OCI-LY3 (cell line): ENCODE data around the gene NOP56.
"Not testable (repeated sequence)": the region's sequence is repeated elsewhere in the genome, so short reads cannot be mapped to it uniquely, and the experiment has no call there.

Experiments used
- H2AFZ ChIP-seq: fragments of 200-600, 300-600 bp; shearing (Covaris generic); 2 replicates; pipeline ENCODE4 v1.6.0; 2014; ENCODE audit warnings: antibody characterized with exemption, low read depth, low read length
- H3K27ac ChIP-seq: fragments of 200-600, 300-600 bp; sonication (generic); 2 replicates; pipeline ENCODE4 v1.5.1; 2014; ENCODE audit warnings: mild to moderate bottlenecking, low read length, moderate library complexity, mixed read lengths
- H3K27me3 ChIP-seq: fragments of 200-600, 300-600 bp; sonication (generic); 2 replicates; pipeline ENCODE4 v1.6.1; 2014; ENCODE audit warnings: low read depth, low read length, mixed read lengths
- H3K36me3 ChIP-seq: fragments of 200-600, 300-600 bp; sonication (generic); replicated peaks from 2 replicates; pipeline ENCODE3; 2014; ENCODE audit warnings: low read depth, low read length, mixed read lengths
- H3K4me1 ChIP-seq: fragments of 300-600, 200-600 bp; sonication (generic); 2 replicates; pipeline ENCODE4 v1.6.1; 2014; ENCODE audit warnings: low read length, mixed read lengths
- H3K4me2 ChIP-seq: fragments of 200-600, 300-600 bp; sonication (generic); 2 replicates; pipeline ENCODE4 v1.6.1; 2014; ENCODE audit warnings: low read length, mixed read lengths
- H3K4me3 ChIP-seq: fragments of 300-600, 200-600 bp; sonication (generic); 2 replicates; pipeline ENCODE4 v1.5.1; 2014; ENCODE audit warnings: antibody characterized with exemption, mild to moderate bottlenecking, low read length, moderate library complexity
- H3K79me2 ChIP-seq: fragments of 300-600, 200-600 bp; shearing (Covaris generic); 2 replicates; pipeline ENCODE4 v1.6.1; 2014; ENCODE audit warnings: mild to moderate bottlenecking, low read length, mixed read lengths
- H3K9ac ChIP-seq: fragments of 300-600, 200-600 bp; shearing (Covaris generic); 2 replicates; pipeline ENCODE4 v1.6.0; 2014; ENCODE audit warnings: mild to moderate bottlenecking, low read length, moderate library complexity
- H3K9me3 ChIP-seq: fragments of 200-600, 300-600 bp; shearing (Covaris generic); 2 replicates; pipeline ENCODE4 v1.6.1; 2014; ENCODE audit warnings: low read length, mixed read lengths; ENCODE audit not compliant: insufficient read depth
- H4K20me1 ChIP-seq: fragments of 200-600, 300-600 bp; sonication (generic); 2 replicates; pipeline ENCODE4 v1.6.1; 2016; ENCODE audit warnings: low read length, mixed read lengths; ENCODE audit not compliant: insufficient read depth
- EZH2phosphoT487 ChIP-seq: fragments of 200-600 bp; shearing (Covaris generic); IDR thresholded peaks from 2 replicates; pipeline ENCODE4 v1.6.1; 2018; ENCODE audit warnings: antibody characterized with exemption, mixed run types, low read depth
- TF ChIP-seq, protein P1 (sequence below): fragments of 200-600, 300-600 bp; sonication (generic); IDR thresholded peaks from 2 replicates; pipeline ENCODE4 v1.5.1; 2014; ENCODE audit warnings: antibody characterized with exemption, low read length, low read depth

The NOP56 gene

DNA sequence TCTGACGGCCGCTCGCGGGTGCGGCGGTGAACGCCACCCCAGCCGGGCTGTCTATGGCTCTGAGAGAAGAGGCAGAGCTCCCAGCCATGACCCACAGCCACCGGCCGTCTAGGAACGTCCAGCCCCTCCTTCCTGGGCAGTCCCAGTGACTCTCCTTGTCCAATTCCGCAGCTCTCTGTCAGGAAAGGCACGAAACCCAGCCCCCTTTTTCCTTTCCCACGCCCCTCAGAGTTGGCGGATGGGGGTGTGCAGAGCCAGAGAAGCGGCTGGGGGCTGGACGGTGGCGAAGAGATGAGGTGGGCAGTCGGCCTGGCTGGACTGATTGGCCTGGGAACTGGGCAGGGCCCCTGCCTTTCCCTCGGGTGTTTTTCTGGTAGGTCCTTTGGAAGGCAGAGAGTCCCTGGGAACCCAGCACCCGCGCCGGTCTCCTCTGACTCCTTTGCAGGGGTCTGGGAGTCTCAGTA lies 41.6 kb downstream of the NOP56 start:
- no peak for TF ChIP-seq EZH2phosphoT487
- TF ChIP-seq, protein P1, sequence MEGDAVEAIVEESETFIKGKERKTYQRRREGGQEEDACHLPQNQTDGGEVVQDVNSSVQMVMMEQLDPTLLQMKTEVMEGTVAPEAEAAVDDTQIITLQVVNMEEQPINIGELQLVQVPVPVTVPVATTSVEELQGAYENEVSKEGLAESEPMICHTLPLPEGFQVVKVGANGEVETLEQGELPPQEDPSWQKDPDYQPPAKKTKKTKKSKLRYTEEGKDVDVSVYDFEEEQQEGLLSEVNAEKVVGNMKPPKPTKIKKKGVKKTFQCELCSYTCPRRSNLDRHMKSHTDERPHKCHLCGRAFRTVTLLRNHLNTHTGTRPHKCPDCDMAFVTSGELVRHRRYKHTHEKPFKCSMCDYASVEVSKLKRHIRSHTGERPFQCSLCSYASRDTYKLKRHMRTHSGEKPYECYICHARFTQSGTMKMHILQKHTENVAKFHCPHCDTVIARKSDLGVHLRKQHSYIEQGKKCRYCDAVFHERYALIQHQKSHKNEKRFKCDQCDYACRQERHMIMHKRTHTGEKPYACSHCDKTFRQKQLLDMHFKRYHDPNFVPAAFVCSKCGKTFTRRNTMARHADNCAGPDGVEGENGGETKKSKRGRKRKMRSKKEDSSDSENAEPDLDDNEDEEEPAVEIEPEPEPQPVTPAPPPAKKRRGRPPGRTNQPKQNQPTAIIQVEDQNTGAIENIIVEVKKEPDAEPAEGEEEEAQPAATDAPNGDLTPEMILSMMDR, result no peak
- Histone ChIP-seq H3K36me3 (no peaks in the 10 kb centered on the region), H3K79me2 (no peaks in the 10 kb centered on the region), H3K9ac (no peak overlapping the region), H3K27me3 (peaks cover 21% of the 10 kb centered on the region), H3K4me2 (no peak overlapping the region), H4K20me1 (no peaks in the 10 kb centered on the region), H2AFZ (no peak overlapping the region), H3K9me3 (no peaks in the 10 kb centered on the region), H3K4me1 (no peaks in the 10 kb centered on the region), H3K4me3 (no peak overlapping the region), H3K27ac (no peak overlapping the region)

DNA sequence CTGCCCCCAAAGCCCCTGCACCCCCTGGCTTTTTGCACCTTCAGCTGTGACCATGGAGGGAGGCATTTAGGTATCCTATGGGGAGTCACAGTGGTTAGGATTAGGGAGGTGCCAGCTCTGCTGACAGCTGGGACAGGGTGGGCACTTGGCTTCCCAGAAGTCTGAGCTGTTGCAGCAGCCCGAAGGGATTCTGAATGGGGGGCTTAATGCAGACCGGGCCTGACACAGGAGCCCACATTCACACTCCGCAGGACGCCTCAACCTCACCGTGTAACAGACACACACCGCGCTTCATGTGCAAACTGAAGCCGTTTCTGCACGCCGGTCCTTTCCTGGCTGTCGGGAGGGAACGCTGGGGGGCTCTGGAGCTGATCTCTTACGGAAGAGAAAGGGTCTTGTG lies 42.1 kb downstream of the NOP56 start:
- Histone ChIP-seq H3K4me3 (no peak overlapping the region), H3K9ac (no peak overlapping the region), H3K9me3 (no peaks in the 10 kb centered on the region), H3K4me2 (no peak overlapping the region), H3K4me1 (no peaks in the 10 kb centered on the region), H3K27me3 (peaks cover 24% of the 10 kb centered on the region), H3K27ac (no peak overlapping the region), H3K79me2 (no peaks in the 10 kb centered on the region), H3K36me3 (no peaks in the 10 kb centered on the region), H4K20me1 (no peaks in the 10 kb centered on the region), H2AFZ (no peak overlapping the region)
- TF ChIP-seq EZH2phosphoT487, result no peak
- TF ChIP-seq, protein P1, result no peak

DNA sequence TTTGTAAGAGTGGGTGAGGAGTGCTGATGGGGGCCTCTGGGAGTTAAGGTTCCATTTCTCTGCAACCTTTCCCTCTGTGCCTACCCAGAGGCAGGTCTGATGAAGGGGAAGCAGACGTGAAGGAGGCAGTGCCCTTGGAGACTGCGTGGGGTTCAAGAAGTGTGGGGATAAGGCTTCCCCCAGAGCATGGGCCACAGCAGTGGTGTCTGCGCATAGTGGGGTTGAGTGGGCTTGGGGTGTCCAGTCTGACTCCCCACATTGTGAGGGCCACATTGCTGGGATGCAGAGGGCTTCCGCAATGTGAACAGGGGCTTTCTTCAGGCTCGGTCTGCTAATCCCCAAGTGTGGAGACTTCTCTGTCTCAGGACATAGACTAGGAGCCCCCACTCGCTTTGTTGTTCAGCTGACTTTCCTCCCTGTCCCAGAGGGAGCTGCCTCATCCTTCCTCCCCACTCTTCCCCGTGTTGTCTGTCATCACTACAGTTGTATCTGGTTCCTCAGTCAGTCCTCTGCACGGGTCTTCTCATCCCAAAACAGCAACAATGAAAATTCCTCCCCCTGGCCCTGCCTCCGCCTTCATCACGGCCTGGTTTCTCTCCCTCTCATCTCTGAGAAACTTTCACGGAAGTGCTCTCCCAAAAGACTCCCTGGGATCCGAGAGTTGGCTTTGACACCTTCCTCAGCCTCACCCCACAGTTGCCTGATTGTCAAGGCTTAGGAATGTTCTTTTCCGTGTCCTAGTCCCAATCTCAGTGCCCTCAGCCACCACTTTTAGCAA lies 43.0 kb downstream of the NOP56 start:
- Histone ChIP-seq H3K9me3 (no peaks in the 10 kb centered on the region), H3K79me2 (no peaks in the 10 kb centered on the region), H3K9ac (no peak overlapping the region), H3K4me1 (no peaks in the 10 kb centered on the region), H3K27ac (no peak overlapping the region), H3K27me3 (peaks cover 29% of the 10 kb centered on the region), H3K36me3 (no peaks in the 10 kb centered on the region), H2AFZ (no peak overlapping the region), H3K4me3 (no peak overlapping the region), H3K4me2 (no peak overlapping the region), H4K20me1 (no peaks in the 10 kb centered on the region)
- no peak for TF ChIP-seq EZH2phosphoT487
- TF ChIP-seq, protein P1, result no peak

DNA sequence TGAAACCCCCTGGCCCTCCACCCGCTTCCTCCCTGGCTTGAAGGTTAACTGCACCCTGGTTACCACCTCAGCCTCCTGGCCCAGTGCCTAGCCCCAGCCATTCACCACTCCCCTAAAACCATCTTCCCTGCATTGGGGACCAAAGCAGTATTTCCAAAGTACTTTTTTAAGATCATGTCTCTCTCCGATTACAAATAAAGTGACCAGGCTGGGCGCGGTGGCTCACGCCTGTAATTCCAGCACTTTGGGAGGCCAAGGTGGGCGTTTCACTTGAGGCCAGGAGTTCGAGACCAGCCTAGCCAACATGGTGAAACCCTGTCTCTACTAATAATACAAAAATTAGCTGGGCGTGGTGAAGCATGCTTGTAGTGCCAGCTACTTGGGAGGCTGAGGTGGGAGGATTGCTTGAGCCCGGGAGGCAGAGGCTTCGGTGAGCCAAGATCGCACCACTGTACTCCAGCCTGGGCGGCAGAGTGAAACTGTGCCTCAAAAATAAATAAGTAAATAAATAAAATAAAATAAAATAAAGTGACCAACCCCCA lies 43.6 kb downstream of the NOP56 start:
- H3K36me3 ChIP-seq, H3K79me2 ChIP-seq, H3K4me2 ChIP-seq, H3K4me3 ChIP-seq, H4K20me1 ChIP-seq, H2AFZ ChIP-seq, H3K27ac ChIP-seq, H3K9me3 ChIP-seq, H3K4me1 ChIP-seq, H3K9ac ChIP-seq: not testable (repeated sequence)
- peaks cover 32% of the 10 kb centered on the region for H3K27me3 ChIP-seq
